ENCODE data around the gene NXPH1.

Gene NXPH1

GRCh38 chr7:8781166-8781565 lies 347.8 kb downstream of the NXPH1 start:
- DNase-seq, result no peak
- intact Hi-C loops (cut with DNase I), result no loop called here

GRCh38 chr7:8783229-8783628 lies 349.8 kb downstream of the NXPH1 start:
- DNase-seq, result no peak
- intact Hi-C loops (cut with DNase I), result no loop called here

- intact Hi-C loops (cut with DNase I), result no loop called here
- no peak for DNase-seq
Observed at GRCh38 chr7:8785081-8785480, 351.7 kb downstream of the NXPH1 start.

- DNase-seq, result no peak
- intact Hi-C loops (cut with DNase I), result no loop called here
Observed at GRCh38 chr7:8800986-8801385, 367.6 kb downstream of the NXPH1 start.
